ENCODE data around the gene RXRA.

Gene RXRA

DNA sequence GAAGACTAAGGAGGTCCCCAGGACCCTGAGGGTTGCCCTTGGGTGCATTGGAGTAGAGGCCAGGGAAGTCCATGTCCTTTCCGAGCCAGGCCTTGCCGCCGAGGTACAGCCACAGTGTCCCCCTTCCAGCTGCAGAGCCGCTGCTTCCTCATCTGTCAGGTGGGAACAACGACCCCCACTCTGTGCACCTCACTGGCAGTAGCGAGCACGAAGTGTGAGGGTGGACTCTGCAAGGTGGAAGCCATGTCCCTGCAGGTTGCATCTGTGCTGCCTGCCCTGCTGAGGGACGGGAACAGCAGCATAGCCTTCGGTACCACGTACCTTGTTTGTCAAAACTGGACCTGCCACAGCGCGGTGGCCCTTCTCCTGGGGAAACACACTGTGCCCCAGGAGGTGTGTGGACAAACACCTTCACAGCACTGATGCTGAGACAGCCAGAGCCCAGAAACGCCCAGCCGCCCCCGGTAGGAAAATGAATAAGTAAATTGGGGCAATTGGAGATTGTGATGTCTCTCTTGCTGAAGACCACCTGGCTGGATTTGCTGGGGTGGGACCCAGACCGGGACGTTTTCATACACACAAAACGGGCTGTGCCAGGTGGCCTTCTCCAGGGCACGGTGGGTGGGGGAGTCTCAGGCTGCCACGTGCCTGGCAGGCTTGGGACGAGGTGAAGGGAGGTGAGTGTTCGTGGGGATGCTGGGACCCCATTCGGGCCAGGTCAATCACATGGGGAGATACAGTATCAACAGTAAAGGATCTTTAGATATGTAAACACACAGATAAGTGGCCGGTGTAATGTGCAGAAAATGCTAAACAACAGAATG lies 157.3 kb downstream of the RXRA start:
- Histone ChIP-seq H3K27me3 (ENCODE audit: insufficient read depth, low read length, poor library complexity) (no peaks in the 10 kb centered on the region), H3K4me3 (ENCODE audit: low read depth in 1 of 2, low read length in 2 of 2) (no peak overlapping the region), H3K27ac (ENCODE audit: low read length) (no peak overlapping the region), H3K9me3 (ENCODE audit: insufficient read depth, low read length, severe bottlenecking) (no peaks in the 10 kb centered on the region), H2AFZ (ENCODE audit: low read depth, low read length) (no peak overlapping the region), H3K4me2 (ENCODE audit: insufficient read depth, low read length) (no peak overlapping the region), H4K20me1 (ENCODE audit: insufficient read depth, low read length) (no peaks in the 10 kb centered on the region), H3K9ac (ENCODE audit: low read depth, low read length) (no peak overlapping the region), H3K79me2 (ENCODE audit: insufficient read depth, low read length) (no peaks in the 10 kb centered on the region), H3K4me1 (ENCODE audit: insufficient read depth, low read length) (no peaks in the 10 kb centered on the region), H3K36me3 (ENCODE audit: insufficient read depth, low read length) (no peaks in the 10 kb centered on the region)
- ATAC-seq (ENCODE audit: insufficient read depth, low read depth) = no peak
- TF ChIP-seq, protein P1, sequence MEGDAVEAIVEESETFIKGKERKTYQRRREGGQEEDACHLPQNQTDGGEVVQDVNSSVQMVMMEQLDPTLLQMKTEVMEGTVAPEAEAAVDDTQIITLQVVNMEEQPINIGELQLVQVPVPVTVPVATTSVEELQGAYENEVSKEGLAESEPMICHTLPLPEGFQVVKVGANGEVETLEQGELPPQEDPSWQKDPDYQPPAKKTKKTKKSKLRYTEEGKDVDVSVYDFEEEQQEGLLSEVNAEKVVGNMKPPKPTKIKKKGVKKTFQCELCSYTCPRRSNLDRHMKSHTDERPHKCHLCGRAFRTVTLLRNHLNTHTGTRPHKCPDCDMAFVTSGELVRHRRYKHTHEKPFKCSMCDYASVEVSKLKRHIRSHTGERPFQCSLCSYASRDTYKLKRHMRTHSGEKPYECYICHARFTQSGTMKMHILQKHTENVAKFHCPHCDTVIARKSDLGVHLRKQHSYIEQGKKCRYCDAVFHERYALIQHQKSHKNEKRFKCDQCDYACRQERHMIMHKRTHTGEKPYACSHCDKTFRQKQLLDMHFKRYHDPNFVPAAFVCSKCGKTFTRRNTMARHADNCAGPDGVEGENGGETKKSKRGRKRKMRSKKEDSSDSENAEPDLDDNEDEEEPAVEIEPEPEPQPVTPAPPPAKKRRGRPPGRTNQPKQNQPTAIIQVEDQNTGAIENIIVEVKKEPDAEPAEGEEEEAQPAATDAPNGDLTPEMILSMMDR (IDR thresholded peaks at IDR 0.05; ENCODE audit: borderline replicate concordance, extremely low read depth, low read length, poor library complexity, severe bottlenecking) = no peak
- TF ChIP-seq EZH2 (IDR thresholded peaks at IDR 0.05; ENCODE audit: borderline replicate concordance, low read depth, low read length, severe bottlenecking) = no peak
- no peak for DNase-seq

DNA sequence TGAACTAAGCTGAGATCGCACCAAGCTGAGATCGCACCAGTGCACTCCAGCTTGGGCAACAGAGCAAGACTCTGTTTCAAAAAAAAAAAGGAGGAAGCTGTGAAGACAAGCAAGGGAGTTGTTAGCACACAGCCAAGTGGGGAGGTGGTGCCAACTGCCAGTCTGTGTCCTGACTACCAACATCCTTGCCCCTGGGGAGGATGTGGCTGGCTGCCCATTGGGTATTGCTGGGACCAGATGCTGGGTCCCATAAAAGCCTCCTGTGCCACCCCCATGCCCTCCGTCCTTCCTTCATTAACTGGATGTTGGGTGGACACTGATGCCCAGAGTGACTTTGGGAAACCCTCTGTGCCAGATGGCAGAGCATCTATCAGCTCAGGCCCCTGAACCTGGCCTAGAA lies 158.2 kb downstream of the RXRA start:
- Histone ChIP-seq H3K36me3 (ENCODE audit: insufficient read depth, low read length) (no peaks in the 10 kb centered on the region), H3K9ac (ENCODE audit: low read depth, low read length) (no peak overlapping the region), H3K79me2 (ENCODE audit: insufficient read depth, low read length) (no peaks in the 10 kb centered on the region), H3K4me3 (ENCODE audit: low read depth in 1 of 2, low read length in 2 of 2) (no peak overlapping the region), H3K9me3 (ENCODE audit: insufficient read depth, low read length, severe bottlenecking) (no peaks in the 10 kb centered on the region), H4K20me1 (ENCODE audit: insufficient read depth, low read length) (no peaks in the 10 kb centered on the region), H3K27me3 (ENCODE audit: insufficient read depth, low read length, poor library complexity) (no peaks in the 10 kb centered on the region), H3K27ac (ENCODE audit: low read length) (no peak overlapping the region), H3K4me2 (ENCODE audit: insufficient read depth, low read length) (no peak overlapping the region), H3K4me1 (ENCODE audit: insufficient read depth, low read length) (no peaks in the 10 kb centered on the region), H2AFZ (ENCODE audit: low read depth, low read length) (no peak overlapping the region)
- DNase-seq = no peak
- TF ChIP-seq, protein P1 (IDR thresholded peaks at IDR 0.05; ENCODE audit: borderline replicate concordance, extremely low read depth, low read length, poor library complexity, severe bottlenecking) = no peak
- no peak for TF ChIP-seq EZH2 (IDR thresholded peaks at IDR 0.05; ENCODE audit: borderline replicate concordance, low read depth, low read length, severe bottlenecking)
- ATAC-seq (ENCODE audit: insufficient read depth, low read depth) = no peak

DNA sequence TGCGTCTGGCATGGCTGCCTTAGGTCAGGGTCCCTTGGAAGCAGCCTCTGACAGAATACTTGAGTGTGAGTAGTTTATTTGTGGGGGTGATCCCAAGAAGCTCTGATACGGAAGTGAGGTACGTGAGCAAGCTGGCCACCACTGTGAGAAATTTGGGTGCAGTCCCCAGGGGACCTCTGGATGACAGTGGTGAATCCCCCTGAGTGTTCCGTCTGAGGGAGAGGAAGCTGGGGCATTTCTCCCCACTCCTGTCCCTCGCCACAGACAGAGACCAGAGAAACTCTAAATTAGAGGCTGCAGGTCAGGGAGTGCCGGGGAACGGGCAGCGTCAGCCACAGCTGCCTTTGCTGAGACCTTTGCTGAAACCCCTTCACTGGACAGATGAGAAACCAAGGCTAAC lies 159.4 kb downstream of the RXRA start:
- Histone ChIP-seq H3K27ac (ENCODE audit: low read length) (no peak overlapping the region), H3K9ac (ENCODE audit: low read depth, low read length) (no peak overlapping the region), H3K27me3 (ENCODE audit: insufficient read depth, low read length, poor library complexity) (no peaks in the 10 kb centered on the region), H4K20me1 (ENCODE audit: insufficient read depth, low read length) (no peaks in the 10 kb centered on the region), H3K36me3 (ENCODE audit: insufficient read depth, low read length) (no peaks in the 10 kb centered on the region), H3K4me2 (ENCODE audit: insufficient read depth, low read length) (no peak overlapping the region), H3K79me2 (ENCODE audit: insufficient read depth, low read length) (no peaks in the 10 kb centered on the region), H3K4me3 (ENCODE audit: low read depth in 1 of 2, low read length in 2 of 2) (no peak overlapping the region), H2AFZ (ENCODE audit: low read depth, low read length) (no peak overlapping the region), H3K9me3 (ENCODE audit: insufficient read depth, low read length, severe bottlenecking) (no peaks in the 10 kb centered on the region), H3K4me1 (ENCODE audit: insufficient read depth, low read length) (no peaks in the 10 kb centered on the region)
- ATAC-seq (ENCODE audit: insufficient read depth, low read depth) (no peak), DNase-seq (no peak)
- no peak for TF ChIP-seq EZH2 (IDR thresholded peaks at IDR 0.05; ENCODE audit: borderline replicate concordance, low read depth, low read length, severe bottlenecking)
- TF ChIP-seq, protein P1 (IDR thresholded peaks at IDR 0.05; ENCODE audit: borderline replicate concordance, extremely low read depth, low read length, poor library complexity, severe bottlenecking) = no peak
